GM21717 (cell line): Measurements from ENCODE around the gene CHST11.

Experiments
- ATAC-seq: cut with Tn5 transposase; IDR thresholded peaks from one replicate; pipeline ENCODE4 v1.9.1; 2021; ENCODE audit warnings: mild to moderate bottlenecking, moderate library complexity; ENCODE audit not compliant: unreplicated experiment

CHST11 gene

DNA sequence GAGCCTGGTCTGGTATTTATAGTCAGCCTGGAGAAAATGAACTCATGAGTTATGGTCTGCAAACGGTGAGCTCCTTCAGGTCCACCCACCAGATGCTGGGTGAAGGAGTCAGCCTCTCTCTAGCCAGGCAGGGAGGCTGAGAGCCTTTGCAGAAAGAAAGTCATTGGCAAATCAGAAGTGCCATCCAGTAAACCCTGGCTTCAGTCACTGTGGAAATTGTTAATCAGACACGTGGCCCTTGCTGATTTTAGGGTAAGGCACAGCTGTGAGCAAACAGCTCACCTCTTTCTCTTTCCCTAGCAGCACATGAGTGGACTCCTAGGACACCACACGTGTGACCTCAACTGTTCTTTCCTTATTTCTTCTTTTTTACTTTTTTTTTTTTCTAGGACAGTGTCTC, 44.9 kb downstream of the CHST11 start:
- ATAC-seq, result no peak

DNA sequence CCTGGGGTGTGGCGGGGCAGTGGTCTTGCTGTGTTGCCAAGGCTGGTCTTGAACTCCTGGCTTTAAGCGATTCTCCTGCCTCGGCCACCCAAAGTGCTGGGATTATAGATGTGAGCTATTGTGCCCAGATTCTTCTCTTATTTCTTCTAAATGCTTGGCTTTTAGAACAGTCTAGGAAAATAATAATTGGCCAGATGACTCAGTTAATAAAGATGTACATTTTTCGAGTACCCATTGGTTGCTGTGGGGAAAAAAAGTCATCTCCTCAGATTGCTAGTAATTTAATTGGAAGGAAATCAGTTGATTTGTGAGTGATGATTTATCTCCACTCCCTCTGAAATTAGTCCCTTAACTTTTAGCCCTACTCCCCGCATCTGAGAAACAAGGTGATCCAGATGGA, 45.5 kb downstream of the CHST11 start:
- no peak for ATAC-seq

DNA sequence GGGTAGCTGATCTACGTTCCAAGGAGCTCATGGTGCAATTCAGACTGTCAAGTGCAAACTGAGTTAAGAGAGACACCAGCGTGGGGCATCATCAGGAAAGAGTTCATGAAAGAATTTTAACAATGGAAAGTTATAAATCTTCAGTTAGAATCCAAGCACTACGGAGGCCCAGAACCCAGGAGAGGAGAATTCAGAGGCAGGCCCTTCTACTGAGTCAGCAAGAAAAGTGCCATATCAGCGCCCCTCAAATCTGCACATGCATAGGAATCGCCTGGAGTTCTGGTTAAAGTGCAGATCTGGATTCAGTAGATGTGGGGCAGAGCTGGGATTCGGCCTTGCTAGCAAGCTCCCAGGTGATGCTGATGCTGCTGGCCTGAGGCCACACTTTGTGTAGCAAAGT, 45.9 kb downstream of the CHST11 start:
- ATAC-seq, result no peak

DNA sequence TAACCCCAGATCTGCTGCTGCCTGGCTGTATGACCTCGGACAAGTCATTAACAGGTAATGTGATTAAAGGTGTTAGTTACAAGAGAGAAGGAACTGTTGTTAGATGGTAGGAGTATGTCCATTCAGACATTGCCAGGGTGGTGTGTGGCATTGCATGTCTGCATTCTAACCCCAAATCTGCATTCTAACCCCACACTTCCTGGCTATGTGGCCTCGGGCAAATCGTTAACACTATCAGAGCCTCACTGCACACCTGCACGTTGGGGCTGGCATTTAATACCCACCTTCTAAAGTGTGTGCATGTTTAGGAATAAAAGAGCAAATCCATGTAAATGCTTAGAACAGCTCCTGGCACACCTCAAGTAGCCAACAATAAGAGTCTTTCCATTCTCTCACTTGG, 46.4 kb downstream of the CHST11 start:
- ATAC-seq, result no peak

DNA sequence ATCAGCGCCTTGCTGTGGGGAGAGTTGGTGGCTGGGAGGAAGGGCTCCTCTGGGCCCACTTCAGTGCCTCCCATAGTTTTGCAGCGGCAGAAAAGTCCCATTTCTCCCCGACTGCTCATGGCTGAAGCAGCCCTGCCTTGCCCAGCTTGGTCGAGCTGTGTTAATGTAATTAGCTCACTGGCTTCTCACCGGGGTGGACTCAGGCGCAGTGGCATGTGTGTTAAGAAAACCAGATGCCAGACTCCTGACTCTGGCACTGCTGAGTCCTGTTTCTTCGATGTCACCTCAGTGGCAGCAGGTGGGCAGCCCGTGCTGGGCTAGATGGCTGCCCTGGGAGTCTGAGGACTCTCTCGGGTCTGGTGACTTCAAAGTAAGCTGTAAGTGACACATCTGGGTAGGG, 47.4 kb downstream of the CHST11 start:
- no peak for ATAC-seq

DNA sequence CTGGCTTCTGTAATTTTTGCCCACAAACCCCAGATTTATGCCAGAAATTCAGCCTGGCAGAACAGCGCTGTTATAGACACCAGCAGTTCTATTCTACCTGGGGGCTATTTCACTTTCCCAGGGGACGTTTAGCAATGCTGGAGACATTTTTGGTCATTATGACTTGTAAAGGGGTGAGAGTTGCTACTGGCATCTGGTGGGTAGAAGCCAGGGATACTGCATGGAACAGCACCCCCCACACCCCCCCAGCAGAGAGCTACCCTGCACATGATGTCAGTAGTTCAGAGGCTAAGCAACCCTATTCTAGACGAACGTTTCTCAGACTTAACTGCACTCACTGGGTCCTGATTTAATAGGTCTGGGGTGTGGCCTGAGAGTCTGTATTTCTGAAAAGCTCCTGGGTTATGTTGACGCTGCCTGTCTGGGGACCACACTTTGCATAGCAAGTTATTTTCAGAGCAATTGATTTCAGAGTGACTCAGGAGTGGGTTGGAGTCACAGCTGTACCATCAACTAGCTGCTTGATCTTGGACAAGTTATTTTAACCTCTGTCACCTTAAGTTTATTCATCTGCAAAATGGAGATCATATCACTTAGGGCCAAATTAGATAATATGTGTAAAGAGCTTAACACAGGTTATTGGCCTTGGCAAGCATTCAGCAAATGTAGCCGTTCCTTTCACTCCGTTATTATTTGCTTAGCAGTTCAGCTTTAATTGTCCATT, 48.5 kb downstream of the CHST11 start:
- ATAC-seq, result peak; percentile 95

DNA sequence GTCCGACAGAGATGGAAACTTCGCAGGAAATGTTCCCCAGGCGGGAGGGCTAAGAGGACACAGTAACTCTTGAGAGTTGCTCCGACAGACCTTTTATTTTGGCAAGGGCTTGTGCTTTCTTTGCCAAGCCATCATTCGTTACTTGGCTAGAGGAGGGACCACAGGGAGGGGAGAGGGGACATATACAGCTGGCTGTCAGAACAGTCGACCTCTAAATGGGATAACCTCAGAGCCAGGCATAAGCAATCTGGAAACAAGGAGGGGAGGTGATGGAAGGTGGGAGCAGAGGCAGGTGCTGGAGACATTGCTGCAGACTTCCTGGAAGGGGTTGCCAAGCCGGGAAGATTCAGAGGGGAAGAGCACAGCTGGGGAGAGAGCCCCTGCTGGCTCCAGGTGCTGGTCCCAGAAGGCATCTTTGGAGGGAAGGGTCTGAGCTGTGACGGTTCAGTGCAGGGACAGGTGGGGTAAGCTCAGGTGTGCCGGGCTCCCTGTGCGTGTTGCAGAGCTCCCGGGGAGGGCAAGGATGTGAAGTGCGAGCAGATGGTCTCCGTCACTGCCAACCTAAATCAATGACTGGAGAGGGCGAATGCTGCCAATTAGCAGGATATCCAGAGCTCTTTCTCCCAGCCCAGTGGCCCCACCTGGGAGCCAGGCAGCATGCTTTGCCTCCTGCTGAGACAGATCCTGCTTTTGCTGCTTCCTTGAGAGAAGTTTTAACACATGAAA, 50.1 kb downstream of the CHST11 start:
- ATAC-seq, result no peak

DNA sequence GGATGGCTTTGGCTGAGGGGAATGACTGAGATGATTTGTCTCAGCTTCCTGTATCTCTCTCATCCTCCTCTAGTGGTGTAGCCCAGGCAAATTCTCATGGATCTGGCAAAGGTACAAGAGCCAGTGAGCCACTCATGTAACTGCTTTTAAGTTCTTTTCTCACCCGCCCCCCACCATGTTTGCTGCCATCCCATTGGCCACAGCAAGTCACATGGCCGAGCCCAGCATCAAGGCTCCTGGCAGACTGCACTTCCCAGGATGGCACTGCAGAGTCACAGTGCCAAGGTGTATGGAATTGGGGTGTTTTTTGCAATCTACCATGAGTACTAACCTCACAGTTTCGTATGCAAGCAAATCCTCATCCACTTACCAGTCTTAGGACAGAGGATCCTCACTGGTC, 50.9 kb downstream of the CHST11 start:
- no peak for ATAC-seq

DNA sequence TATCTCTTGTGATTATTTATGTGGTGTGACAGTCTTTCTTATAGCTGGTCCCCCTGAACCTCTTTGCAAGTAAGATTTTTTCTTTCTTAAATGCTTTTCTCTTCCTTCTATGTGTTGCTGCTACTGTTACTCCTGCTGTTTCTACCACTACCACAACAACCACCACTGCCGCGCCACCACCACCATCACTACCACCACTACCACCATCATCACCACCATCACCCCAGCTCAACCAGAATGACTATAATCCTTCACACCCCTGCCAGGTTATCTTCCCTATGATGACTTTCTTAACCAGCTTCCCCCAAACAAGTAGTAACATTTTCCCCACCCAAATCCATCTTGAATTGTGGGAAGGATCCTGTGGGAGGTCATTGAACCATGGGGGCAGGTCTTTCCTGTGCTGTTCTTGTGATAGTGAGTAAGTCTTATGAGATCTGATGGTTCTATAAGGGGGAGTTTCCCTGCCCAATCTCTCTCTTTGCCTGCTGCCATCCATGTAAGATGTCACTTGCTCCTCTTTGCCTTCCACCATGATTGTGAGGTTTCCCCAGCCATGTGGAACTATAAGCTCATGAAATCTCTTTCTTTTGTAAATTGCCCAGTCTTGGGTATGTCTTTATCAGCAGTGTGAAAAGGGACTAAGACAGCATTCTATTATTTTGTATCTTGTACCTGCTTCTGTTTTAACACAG, 52.2 kb downstream of the CHST11 start:
- no peak for ATAC-seq

DNA sequence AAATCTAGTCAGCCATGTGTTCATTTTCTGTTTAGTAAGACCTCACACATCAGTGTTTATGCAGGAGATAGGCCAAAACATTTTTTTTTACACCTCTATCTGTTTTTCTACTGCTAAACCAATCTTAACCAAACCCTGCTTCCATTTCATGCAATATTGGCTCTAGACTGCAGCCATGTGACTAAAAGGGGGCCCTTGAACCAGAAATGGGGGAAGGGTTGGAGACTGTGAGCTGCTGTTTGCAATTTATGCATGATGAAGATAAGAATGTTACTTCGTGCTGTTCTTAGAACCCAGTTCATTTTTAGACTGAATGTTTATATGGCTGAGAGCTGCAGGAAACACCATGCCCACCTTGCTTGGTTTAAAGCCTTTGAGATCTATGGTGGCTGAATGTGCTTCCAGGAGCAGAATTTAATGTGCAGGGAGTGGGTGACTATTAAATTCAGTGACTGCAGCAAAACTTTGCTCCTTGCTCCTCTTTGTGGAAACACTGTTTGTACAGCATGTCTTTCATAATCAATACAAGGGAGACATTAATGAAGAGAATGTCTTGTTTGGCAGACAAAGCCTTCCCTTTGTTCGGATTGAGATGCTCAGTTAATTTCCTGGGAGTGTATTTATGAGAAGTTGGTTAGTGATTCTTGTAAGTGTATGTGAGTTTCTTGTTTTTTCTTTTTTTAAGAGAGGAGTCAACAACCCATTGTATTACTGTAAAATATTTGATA, 53.6 kb downstream of the CHST11 start:
- ATAC-seq, result no peak

DNA sequence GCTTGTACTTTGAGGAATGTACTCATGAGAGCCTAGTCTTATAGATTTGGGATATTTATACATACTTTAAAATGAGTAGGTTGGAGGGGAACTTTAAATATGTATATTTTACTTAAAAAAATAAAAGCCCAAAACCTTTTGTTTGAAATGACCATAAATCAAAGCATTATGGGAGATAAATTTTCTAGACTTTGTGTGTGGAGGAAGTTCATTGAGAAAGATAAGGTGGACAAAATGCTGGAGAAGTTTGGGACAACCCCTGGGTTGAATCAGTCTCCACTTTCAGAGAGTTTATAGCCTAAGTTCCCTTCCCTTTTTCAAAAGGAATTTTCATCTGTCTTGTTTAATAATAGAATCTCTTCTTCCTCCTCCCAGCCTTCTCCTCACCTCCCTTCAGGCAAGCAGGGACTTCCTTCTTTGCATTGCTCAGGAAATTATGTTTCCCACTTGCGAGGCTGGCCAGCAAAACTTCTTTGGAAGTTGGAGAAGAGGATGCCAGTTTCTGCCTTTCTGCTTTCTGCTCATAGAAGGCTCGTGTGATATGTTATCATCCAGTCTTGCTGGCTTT, 54.2 kb downstream of the CHST11 start:
- no peak for ATAC-seq

DNA sequence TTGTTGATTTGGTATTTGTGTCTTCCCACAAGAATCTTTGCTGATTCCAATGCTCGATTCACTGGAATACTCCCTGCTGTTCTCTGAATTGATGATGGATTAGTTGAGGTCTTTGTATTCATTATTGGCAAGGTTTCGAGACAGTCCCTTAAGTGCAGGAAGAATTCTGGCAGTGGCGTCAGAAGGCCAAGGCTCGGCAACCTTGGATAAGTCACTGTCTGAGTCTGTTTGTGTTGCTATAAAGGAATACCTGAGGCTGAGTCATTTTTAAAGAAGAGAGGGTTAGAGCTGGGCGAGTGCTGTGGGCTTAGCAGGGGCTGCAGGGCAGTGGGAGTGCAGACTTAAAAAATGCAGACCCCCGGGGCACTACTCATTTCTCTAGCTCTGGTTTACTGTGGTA, 56.9 kb downstream of the CHST11 start:
- ATAC-seq, result no peak

DNA sequence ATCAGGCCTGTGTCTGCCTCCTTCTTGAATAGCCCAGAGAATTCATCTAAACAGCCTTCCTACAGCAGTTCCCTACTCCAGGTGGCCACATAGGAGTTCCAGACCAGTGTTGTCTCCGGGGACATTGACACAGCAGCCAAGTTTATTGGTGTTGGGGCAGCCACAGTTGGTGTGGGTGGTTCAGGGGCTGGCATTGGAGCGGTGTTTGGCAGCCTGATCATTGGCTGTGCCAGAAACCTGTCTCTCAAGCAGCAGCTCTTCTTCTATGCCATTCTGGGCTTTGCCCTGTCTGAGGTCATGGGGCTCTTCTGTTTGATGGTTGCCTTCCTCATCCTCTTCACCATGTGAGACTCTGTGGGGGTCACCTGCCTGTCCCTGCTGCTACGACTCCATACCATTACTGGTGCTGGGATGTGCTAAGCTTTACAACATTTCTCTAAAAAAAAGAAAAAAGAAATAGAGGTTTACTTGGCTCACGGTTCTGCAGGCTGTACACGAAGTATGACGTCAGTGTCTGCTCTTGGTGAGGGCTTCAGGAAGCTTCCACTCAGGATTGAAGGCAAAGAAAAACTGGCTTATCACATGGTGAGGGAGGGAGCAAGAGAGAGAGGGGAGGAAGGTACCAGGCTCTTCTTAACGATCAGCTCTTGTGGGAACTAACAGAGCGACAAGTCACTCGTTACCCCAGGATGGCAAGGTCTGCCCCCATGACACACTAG, 57.5 kb downstream of the CHST11 start:
- ATAC-seq, result no peak

DNA sequence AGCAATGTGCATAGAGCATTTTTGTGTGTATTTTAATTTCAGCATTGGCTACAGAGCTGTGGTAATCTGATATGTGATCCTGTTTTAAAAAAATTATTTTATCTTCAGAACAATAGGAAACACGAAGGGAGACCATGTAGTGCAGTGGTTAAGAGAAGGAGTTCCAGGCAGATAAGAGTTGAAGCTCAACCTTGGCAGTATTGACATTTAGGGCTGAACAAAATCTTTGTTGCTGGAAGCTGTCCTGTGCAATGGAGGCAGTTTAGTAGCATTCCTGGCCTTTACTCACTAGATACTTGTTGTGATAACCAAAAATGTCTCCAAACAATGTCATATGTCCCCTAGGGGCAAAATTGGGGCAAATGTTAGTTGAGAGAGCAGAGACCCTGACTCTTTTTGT, 59.2 kb downstream of the CHST11 start:
- ATAC-seq, result no peak

DNA sequence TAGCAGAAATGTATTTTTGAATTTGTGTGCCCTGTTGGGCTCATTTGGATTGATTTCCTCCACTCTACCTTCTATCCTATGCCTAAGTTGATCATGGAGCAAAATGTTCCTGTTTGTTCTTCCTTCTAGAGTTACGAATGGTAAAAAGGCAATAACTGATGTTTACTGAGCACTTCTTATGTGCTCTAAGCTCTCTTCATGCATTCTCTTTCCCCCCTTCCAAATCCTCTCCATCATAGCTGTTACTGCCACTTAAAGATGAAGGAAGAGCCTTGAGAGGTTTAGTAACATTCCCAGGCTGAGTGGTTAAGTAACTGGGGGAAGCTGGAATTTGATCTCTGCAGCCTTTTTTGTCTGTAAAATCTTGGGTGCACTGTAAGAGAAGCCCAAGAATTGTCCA, 60.1 kb downstream of the CHST11 start:
- no peak for ATAC-seq

DNA sequence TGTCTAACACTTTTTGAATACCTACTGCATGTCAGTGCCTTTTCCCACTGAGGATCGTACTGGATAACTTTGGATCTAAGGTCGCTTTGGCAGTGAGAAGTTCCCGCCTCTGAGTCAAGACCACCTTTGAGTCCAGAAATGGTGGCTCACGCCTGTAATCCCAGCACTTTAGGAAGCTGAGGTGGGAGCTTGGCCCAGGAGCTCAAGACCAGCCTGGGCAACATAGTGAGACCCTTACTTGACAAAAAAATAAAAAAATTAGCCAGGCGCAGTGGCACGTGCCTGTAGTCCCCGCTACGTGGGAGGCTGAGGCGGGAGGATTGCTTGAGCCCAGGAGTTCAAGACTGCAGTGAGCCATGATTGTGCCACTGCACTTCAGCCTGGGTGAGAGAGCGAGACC, 61.1 kb downstream of the CHST11 start:
- no peak for ATAC-seq

DNA sequence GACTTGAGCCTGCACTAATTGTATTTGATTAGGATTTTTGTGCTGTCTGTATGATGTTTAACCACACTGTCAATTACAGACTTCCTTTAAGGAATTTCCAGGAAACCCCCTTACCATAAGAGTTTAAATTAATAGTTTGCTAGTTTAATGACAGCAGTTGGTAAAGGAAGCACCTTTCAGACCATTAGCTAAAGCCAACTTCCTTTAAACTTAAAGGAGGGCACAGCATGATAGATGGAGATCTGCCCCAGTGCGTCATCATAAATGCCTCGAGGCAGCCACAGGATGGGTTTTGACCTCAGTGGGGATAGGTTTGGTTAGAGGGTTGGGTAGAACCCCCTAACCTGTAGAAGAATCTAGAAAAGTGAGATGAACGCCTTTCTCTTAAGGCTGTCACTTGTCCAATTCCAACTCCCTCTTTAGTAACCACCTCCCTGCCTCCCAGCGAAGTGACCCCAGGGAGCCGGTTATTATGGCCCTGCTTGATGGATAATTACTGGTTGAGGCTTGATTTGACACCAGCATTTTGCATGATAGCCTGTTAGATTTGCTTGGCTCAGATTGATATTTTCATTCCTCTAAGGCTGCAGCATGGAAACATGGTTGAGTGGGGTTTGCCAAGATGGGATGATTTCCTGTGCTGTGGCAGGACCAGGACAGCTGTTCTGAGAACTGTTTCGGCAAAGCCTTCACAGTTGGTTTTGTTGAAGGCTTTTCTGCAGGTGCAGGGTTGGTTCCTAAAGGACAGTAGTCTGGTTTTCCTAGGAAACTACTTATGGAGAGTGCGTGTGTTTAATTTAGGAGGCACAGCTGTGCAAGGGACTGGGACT, 62.7 kb downstream of the CHST11 start:
- ATAC-seq, result no peak

DNA sequence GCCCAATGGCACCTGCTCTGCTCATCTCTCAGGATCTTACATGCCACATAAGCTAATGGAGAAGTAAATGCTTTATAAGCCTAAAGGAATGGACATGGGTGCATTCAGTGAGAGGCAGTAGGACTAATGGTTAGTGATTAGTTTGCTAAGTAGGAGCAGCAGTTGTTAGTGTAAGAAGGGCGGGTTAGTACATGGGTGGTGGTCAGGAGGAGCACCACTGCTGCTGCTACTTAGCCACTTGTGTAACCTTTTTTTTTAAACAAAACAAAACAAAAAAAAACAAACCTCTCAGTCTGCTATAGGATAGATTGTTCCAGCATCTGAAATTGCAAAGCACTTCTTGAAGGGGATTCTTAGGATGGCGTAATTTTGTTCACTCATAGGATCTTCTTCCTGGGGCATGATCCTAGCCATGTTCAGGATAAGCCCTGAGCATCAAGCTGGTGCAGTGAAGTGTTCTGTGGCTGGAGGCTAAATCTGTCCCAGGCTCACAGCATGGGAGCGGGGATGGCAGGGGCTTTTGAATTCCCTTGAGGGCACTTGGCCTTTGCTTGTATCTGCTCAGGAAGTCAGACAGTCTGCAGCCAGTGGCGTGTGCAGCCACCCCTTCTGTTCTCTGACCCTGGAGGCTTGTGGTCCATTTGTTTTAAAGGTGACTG, 63.6 kb downstream of the CHST11 start:
- ATAC-seq, result no peak

DNA sequence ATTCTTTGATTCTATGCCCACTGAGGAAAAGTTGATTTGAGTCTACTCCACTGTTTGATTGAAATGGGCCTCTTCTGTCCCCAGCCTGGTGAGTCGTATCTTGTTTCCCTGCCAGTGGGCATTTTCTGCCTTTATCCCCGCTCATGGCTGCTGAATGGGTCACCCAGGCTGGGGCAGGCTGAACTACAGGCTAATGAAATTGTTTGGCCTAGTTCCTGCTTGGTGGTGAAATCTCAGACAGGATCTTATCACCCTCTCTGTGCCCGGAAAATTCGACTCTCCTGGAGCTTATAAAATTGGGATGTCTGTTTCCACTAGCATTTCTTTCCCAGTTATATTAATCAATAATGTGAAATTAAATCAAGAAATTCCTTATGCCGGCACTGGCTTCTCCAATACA, 65.0 kb downstream of the CHST11 start:
- ATAC-seq, result no peak
